ENCODE data around the gene EED.
"Not testable (repeated sequence)": the region's sequence is repeated elsewhere in the genome, so short reads cannot be mapped to it uniquely, and the experiment has no call there.

EED gene

GRCh38 chr11:86292912-86293616, 48.5 kb downstream of the EED start:
- no peak for DNase-seq (ENCODE audit: low read depth)

- DNase-seq (ENCODE audit: low read depth), result no peak
These were observed 49.5 kb downstream of the EED start for GRCh38 chr11:86294026-86294425.

GRCh38 chr11:86301742-86302091, 57.2 kb downstream of the EED start:
- DNase-seq (ENCODE audit: low read depth), result no peak

- peak; percentile 90 for DNase-seq (ENCODE audit: low read depth)
These were observed 57.7 kb downstream of the EED start, which contains the start of gene HIKESHI for GRCh38 chr11:86302092-86302793. Gene HIKESHI (plus strand): TSS chr11:86302240. CDS start chr11:86302449, 209 bp downstream.

GRCh38 chr11:86303257-86303656, 58.7 kb downstream of the EED start:
- no peak for DNase-seq (ENCODE audit: low read depth)

- DNase-seq (ENCODE audit: low read depth), result not testable (repeated sequence)
These were observed 64.2 kb downstream of the EED start for GRCh38 chr11:86308710-86309109.

GRCh38 chr11:86313793-86314192, 69.2 kb downstream of the EED start:
- DNase-seq (ENCODE audit: low read depth), result no peak

- DNase-seq (ENCODE audit: low read depth), result no peak
These were observed 70.1 kb downstream of the EED start for GRCh38 chr11:86314636-86315035.
